IPS-18c (cell line): ENCODE results near the gene EDIL3.

Experiments
- H3K4me3 ChIP-seq: 2 replicates; pipeline ENCODE4 v1.7.0; 2013; ENCODE audit warnings: low read depth, mild to moderate bottlenecking, low read length, moderate library complexity; ENCODE audit not compliant: insufficient read depth
- H3K9me3 ChIP-seq: one replicate; pipeline ENCODE4 v1.6.1; 2013; ENCODE audit warnings: mild to moderate bottlenecking, low read length, moderate library complexity; ENCODE audit not compliant: control insufficient read depth, insufficient read depth

Gene EDIL3

DNA sequence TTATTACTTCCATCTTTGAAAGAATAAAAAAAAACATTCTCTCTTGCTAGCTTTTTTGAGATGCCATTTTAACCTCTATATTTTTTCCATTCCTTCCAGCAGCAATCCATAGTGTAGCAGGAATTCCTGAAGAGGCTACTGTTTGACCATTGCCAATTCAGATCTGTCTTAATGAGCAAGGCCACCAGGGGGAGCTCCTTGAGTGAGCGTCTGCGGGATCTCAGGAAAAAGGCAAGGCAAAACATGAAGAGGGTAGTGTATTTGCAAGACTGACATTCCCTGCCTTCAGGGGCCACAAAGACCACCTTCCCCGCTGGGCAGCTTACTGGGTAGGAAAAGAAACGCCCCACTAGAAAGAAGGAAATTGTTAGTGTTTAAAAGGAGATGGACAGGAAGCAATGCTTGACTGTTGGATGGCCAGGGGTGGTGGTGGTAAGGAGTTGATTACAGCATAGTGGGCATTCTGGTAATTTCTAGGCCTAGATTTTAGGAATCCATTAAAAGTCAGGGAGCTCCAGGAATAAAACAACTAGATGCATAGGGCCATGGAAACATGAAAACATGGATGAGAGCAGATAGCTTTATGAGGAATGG lies 457.4 kb downstream of the EDIL3 start:
- no peaks in the 10 kb centered on the region for H3K9me3 ChIP-seq
- no peak overlapping the region for H3K4me3 ChIP-seq

DNA sequence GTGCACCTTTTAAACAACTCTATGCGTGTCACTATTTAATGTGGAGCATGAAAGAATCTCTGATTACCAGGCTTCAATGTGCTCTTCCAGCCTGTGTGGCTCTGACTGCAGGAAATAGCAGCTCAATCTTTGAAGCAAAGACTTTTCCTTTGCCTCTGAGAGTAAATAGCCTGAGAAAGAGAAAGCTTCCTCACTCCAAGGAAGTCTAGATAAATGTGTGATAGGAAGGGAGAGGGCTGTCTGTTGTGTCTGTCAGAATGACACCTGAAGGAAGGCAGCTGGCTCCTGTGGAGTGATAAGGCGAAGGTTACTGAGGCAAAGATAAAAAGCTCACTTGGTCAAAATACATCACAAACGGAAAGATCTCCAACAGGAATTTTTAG lies 458.7 kb downstream of the EDIL3 start:
- H3K9me3 ChIP-seq = no peaks in the 10 kb centered on the region
- no peak overlapping the region for H3K4me3 ChIP-seq

DNA sequence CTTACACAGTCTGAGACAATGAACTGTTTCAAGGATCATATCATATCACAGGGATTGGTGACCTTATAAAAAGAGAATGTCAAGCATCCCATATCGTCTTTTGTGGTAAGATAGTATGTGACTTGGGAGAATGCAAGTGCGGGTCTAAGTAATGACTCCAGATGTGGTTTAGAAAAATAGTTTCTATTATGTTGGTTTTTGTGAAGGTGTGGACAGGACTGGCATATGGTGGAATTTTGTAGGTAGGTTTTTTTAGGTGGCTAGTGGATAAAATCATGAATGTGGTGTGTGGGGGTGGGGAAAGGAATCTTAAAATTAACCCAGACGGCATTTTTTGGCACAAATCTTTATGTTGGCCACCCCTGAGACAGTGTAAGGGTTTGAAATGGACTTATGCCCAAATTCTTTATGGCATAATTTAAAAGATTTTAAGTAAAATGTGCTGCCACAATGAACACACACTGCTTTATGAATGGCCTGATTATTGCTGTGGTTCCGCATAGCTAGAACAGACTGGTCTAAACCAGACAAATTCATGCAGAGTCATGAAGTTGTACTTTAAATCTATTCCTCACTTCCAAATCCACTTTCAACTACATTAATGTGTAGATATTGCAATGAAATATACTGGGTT lies 459.2 kb downstream of the EDIL3 start:
- H3K4me3 ChIP-seq = no peak overlapping the region

GRCh38 chr5:83924891-83925290 lies 459.8 kb downstream of the EDIL3 start:
- Histone ChIP-seq H3K4me3 (no peak overlapping the region), H3K9me3 (no peaks in the 10 kb centered on the region)

More for the DNA sequence above, 459.2 kb downstream of the EDIL3 start:
- no peaks in the 10 kb centered on the region for H3K9me3 ChIP-seq

DNA sequence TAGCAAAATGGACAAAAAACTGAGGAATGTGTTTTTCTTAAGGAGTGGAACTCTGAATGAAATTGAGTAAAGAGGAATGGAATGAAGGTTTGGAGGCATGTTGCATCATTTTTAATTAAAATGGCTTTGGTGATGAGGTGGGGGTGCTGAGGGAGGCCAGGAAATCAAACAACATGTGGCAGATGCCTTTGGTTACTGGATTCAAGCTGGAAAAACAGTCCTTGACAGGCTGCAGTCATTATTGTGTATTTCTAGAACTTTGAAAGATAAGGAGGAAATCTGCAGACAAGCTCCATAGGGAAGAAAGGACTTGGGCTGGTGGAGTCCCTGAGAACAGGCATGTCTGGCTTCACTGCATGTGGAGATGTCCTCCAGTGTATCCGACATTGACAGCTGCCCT lies 460.5 kb downstream of the EDIL3 start:
- H3K9me3 ChIP-seq = no peaks in the 10 kb centered on the region
- H3K4me3 ChIP-seq = no peak overlapping the region

DNA sequence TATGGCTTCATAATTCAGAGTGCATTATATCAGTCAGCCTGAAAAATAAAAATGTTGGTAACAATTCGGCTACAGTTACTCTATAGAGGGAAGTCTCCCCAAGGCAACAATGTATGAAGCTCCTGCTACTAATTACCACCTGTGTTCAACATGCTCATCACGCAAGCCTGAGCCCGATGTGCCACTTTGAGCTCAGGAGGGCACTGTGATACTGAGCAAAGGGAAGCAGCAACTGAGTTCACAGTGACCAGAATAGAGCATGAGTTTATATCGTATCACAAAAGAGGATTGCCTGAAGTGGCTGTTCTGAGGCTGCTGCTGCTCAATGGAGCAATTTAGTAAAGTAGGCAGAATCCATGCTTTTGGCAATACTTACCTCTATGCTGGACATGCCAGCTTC lies 462.0 kb downstream of the EDIL3 start:
- no peak overlapping the region for H3K4me3 ChIP-seq
- H3K9me3 ChIP-seq = no peaks in the 10 kb centered on the region

DNA sequence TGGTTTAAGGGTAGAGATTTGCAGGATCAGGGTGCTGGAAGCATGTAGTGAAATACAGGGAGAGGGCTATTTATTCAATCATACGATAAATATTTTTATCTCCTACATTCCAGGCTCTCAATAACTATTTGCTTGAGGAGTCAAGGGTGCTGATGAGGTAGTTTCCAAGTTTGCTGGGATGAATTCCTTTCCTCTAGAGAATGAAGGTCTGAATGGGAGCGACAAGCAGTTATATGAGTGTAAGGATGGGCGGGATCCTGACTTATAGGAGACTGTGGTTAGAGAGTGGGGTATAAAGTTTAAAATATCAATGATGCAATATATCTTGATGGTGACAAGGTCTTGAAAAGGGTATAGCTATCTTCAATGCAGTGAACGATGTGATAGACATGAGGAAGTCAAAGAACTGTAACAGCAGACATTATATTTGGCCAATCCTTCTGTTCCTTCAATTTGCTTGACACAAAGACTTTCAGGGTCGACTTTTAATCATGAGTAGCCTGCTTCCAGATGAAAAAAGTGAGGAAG lies 462.9 kb downstream of the EDIL3 start:
- no peak overlapping the region for H3K4me3 ChIP-seq

DNA sequence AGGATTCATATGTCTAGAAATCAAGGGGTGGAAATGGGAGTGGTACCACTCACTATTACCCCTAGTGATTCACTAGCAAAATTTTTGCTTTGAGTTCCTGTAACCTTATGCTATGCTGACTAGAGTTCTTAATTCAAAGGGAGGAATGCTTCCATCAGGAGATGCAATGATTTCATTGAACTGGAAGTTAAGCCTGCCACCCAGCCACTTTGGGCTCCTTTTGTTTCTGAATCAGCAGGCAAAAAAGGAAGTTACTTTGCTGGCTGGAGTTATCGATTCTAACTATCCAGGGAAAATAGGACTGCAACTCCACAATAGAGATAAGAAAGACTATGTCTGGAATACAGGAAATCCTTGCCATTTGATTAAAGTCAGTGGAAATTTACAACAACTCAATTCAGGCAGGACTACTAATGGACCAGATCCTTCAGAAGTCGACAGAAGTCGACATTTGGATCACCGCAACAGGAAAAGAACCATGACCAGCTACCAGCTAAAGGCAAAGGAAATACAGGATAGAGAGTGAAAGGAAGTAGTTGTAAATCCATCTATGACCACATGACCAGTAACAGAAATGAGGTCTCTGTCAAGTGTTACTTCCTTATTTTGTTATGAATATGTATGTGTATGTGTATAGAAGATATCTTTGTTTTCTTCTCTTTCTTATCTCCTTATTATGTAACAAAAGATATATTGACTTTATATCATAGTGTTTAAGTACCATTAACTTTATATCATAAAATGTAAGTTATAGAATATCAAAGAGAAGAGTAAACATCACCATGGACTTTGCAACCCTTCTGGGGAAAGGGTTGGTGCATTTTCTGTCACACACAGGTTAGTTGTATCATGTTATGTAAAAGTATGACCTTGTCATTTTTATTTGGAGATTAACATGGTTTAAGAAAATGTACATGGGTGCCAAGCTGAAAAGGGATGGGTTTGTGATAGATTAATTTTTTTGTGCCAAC lies 465.3 kb downstream of the EDIL3 start:
- no peak overlapping the region for H3K4me3 ChIP-seq
- no peaks in the 10 kb centered on the region for H3K9me3 ChIP-seq

More for the DNA sequence above, 462.9 kb downstream of the EDIL3 start:
- no peaks in the 10 kb centered on the region for H3K9me3 ChIP-seq

DNA sequence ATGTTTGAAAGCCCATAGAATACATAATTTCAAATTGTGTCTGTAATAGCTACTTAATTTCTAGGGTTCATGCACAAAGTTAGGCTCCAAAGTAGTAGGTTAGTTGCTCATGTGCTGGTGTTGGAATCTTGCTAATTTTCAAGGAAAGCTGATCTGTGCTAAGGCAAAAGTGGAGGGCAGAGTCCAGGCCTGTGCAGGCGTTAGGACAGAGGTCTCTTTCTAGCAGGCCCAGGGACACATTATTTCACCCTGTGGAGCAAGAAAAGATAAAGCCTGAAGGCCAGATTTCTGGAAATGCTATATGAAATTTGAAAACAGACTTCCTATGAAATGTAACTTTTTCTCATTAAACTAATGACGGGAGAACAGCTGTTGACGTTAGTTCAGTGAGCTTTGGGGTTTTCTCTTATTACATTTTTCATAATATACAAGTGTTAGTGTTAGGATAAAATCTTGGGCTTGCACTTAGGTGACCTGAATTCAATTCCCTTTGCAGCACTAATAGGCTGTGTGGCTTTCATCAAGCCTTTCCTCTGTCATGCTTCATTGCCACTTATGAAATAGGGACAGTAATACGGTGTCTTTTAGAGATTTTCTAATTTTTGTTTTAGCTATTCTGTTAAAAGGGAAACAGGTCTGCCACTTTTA lies 467.3 kb downstream of the EDIL3 start:
- Histone ChIP-seq H3K4me3 (no peak overlapping the region), H3K9me3 (no peaks in the 10 kb centered on the region)

GRCh38 chr5:83914662-83915418 lies 469.8 kb downstream of the EDIL3 start:
- Histone ChIP-seq H3K9me3 (no peaks in the 10 kb centered on the region), H3K4me3 (no peak overlapping the region)

- Histone ChIP-seq H3K9me3 (no peaks in the 10 kb centered on the region), H3K4me3 (no peak overlapping the region)
These were observed 470.5 kb downstream of the EDIL3 start for GRCh38 chr5:83914199-83914598.

- no peak overlapping the region for H3K4me3 ChIP-seq
- no peaks in the 10 kb centered on the region for H3K9me3 ChIP-seq
These were observed 471.1 kb downstream of the EDIL3 start for GRCh38 chr5:83913593-83913992.

- H3K9me3 ChIP-seq = no peaks in the 10 kb centered on the region
- H3K4me3 ChIP-seq = no peak overlapping the region
These were observed 473.2 kb downstream of the EDIL3 start for GRCh38 chr5:83911367-83911919.

DNA sequence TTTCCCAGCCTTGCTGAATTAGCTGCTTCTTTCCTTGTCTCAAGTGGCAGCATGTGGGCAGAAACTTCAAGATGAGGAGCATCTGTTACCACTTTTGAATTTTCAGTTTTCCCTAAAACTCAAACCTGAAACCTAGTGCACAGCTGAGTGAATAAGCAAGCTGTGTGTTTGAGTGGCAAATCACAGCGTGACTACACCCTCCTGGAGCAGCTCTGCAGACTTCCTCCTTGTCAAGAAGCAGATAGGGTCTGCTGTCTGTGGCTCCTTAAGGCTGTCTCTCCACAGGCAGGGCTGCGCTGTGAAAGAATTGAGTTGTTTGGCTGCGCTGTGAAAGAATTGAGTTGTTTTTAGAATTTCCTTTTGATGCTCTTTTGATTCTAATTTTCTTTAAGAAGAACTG lies 484.4 kb downstream of the EDIL3 start:
- no peaks in the 10 kb centered on the region for H3K9me3 ChIP-seq

DNA sequence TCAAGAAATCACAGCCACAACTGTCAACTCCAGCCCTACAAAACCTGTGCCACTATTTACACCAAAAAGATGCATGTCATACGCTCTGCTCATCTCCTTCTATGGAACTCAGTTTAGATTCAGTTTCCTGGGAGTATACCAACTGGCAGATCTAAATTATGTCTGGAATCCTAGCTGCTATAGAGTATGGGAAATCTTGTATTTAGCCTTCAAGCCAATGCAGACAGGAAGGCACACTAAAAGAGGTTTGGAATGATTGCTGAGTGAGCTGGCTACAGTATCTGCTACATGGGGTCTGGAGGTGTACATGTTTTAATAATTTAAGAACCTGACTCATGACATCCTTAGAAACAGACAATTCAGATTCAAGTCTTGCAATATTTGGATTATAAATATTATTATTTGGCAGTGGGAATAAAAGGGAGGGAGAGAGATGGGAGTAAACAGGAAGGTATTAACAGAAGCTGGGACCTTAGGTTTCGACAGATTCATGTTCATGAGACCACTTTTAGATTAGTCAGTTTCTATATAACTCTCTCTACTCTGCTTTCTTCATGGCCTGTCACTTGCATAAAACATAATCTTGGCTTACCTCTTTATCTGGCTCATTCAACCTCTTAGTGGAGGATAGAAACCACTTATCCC lies 485.2 kb downstream of the EDIL3 start:
- no peaks in the 10 kb centered on the region for H3K9me3 ChIP-seq

More for the DNA sequence above, 484.4 kb downstream of the EDIL3 start:
- H3K4me3 ChIP-seq = no peak overlapping the region

DNA sequence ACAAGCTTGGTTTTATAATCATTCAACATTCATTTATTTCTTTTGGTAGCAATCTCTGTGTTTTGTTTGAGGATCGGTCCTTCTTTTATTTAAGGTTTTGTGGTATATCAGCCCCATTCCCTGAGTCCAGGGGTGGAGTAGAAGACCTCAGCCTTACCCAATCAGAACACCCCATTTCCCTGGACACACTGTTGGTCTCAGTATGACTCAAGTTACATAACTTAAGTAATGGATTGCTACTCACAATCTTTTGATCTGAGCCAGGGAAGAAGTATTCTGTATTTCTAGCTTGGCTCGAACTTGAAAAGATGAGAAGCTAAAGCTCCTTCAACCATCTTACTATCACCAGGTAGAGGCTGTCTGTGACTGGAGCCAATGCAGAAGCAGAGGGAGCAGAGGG lies 488.8 kb downstream of the EDIL3 start:
- no peak overlapping the region for H3K4me3 ChIP-seq
- no peaks in the 10 kb centered on the region for H3K9me3 ChIP-seq

More for the DNA sequence above, 485.2 kb downstream of the EDIL3 start:
- H3K4me3 ChIP-seq = no peak overlapping the region
